Measurements from ENCODE around the gene PPARG.

PPARG gene

DNA sequence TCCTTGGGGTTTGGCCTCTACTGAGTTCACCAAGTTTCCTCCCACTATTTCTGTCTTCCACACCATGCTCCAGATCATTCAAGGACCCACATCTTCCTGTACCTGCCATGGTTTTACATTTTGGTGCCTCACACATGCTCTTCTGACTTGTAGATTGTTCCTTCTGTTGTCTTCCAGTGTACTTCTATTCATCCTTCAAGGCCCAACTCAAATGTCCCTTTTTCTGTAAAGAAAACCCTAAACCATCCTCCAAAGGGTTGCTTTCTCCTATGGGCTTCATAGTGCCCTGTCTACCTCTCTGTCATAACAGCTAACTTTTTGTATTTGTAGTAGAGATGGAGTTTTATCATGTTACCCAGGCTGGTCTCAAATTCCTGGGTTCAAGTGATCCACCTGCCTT is 175.3 kb downstream of the PPARG start:
- H3K27me3 ChIP-seq (ENCODE audit: insufficient read depth, poor library complexity, severe bottlenecking), result no peaks in the 10 kb centered on the region
- TF ChIP-seq, protein P1, sequence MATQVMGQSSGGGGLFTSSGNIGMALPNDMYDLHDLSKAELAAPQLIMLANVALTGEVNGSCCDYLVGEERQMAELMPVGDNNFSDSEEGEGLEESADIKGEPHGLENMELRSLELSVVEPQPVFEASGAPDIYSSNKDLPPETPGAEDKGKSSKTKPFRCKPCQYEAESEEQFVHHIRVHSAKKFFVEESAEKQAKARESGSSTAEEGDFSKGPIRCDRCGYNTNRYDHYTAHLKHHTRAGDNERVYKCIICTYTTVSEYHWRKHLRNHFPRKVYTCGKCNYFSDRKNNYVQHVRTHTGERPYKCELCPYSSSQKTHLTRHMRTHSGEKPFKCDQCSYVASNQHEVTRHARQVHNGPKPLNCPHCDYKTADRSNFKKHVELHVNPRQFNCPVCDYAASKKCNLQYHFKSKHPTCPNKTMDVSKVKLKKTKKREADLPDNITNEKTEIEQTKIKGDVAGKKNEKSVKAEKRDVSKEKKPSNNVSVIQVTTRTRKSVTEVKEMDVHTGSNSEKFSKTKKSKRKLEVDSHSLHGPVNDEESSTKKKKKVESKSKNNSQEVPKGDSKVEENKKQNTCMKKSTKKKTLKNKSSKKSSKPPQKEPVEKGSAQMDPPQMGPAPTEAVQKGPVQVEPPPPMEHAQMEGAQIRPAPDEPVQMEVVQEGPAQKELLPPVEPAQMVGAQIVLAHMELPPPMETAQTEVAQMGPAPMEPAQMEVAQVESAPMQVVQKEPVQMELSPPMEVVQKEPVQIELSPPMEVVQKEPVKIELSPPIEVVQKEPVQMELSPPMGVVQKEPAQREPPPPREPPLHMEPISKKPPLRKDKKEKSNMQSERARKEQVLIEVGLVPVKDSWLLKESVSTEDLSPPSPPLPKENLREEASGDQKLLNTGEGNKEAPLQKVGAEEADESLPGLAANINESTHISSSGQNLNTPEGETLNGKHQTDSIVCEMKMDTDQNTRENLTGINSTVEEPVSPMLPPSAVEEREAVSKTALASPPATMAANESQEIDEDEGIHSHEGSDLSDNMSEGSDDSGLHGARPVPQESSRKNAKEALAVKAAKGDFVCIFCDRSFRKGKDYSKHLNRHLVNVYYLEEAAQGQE (IDR thresholded peaks at IDR 0.05; ENCODE audit: insufficient replicate concordance, low read depth), result no peak
- TF ChIP-seq GABPA (IDR thresholded peaks at IDR 0.05; ENCODE audit: low read depth), result no peak
- TF ChIP-seq POLR2AphosphoS5 (IDR thresholded peaks at IDR 0.05; ENCODE audit: low read depth), result no peak
- TF ChIP-seq SPI1 (IDR thresholded peaks at IDR 0.05; ENCODE audit: borderline replicate concordance, low read depth), result no peak
- TF ChIP-seq, protein P2, sequence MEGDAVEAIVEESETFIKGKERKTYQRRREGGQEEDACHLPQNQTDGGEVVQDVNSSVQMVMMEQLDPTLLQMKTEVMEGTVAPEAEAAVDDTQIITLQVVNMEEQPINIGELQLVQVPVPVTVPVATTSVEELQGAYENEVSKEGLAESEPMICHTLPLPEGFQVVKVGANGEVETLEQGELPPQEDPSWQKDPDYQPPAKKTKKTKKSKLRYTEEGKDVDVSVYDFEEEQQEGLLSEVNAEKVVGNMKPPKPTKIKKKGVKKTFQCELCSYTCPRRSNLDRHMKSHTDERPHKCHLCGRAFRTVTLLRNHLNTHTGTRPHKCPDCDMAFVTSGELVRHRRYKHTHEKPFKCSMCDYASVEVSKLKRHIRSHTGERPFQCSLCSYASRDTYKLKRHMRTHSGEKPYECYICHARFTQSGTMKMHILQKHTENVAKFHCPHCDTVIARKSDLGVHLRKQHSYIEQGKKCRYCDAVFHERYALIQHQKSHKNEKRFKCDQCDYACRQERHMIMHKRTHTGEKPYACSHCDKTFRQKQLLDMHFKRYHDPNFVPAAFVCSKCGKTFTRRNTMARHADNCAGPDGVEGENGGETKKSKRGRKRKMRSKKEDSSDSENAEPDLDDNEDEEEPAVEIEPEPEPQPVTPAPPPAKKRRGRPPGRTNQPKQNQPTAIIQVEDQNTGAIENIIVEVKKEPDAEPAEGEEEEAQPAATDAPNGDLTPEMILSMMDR (IDR thresholded peaks at IDR 0.05; ENCODE audit: insufficient read depth, low read length), result no peak
- H3K27ac ChIP-seq (replicated peaks), result no peak overlapping the region
- DNase-seq (ENCODE audit: low read depth in 1 of 2, low spot score in 1 of 2), result no peak
- no peak overlapping the region for H3K4me3 ChIP-seq (replicated peaks; ENCODE audit: insufficient read depth, low read length)

DNA sequence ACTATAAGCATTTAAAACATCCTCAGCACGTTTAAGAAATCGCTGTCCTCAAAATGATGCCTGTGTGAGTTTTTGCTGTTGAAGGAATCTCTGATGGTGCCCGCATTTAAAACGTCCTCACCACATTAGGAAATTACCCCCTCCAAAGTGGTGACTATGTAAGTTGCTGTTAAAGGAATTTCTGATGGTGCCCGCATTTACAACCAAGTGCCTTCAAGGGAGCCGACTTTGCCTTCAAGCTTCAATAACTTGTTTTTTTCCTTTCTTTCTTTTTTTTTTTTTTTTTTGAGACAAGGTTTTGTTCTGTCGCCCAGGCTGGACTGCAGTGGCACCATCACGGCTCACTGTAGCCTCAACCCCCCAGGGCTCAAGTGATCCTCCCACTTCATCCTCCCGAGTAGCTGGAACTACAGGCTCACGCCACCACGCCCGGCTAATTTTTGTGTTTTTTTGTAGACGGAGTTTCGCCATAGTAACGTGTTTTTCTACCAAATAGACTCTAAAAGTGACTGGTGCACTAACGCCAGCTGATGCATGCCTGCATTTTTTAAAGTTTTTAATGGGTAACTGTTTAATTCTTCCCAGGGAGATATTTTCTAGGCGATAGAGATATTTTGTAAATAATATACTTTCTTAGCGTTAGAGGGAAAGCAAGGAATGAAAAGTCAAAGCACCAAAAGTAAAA is 176.4 kb downstream of the PPARG start:
- Histone ChIP-seq H3K4me3 (replicated peaks; ENCODE audit: insufficient read depth, low read length) (no peak overlapping the region), H3K27ac (replicated peaks) (no peak overlapping the region), H3K27me3 (ENCODE audit: insufficient read depth, poor library complexity, severe bottlenecking) (no peaks in the 10 kb centered on the region)
- DNase-seq (ENCODE audit: low read depth in 1 of 2, low spot score in 1 of 2), result no peak
- TF ChIP-seq, protein P1 (IDR thresholded peaks at IDR 0.05; ENCODE audit: insufficient replicate concordance, low read depth), result no peak
- TF ChIP-seq, protein P2 (IDR thresholded peaks at IDR 0.05; ENCODE audit: insufficient read depth, low read length), result no peak
- no peak for TF ChIP-seq GABPA (IDR thresholded peaks at IDR 0.05; ENCODE audit: low read depth)
- no peak for TF ChIP-seq SPI1 (IDR thresholded peaks at IDR 0.05; ENCODE audit: borderline replicate concordance, low read depth)
- TF ChIP-seq POLR2AphosphoS5 (IDR thresholded peaks at IDR 0.05; ENCODE audit: low read depth), result no peak

DNA sequence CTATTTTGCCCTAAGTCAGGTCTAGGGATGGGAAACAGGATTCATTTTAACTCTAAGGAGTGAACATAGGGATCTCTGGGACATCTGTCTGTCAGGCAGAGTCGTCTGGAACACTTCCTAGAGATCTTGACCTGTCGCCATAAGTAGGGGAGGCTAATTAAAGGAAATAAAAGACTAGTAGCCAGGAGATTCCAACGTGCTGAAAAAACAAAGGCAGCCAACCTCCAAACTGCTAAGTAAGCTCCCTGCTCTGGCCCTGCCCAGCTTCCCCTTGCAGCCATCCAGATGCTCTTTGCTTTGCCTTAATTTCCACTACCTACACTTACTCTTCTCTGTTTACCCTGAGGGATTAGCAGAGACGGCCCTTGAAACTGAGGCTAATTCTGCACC is 177.0 kb downstream of the PPARG start:
- DNase-seq (ENCODE audit: low read depth in 1 of 2, low spot score in 1 of 2), result no peak
- no peaks in the 10 kb centered on the region for H3K27me3 ChIP-seq (ENCODE audit: insufficient read depth, poor library complexity, severe bottlenecking)
- TF ChIP-seq, protein P2 (IDR thresholded peaks at IDR 0.05; ENCODE audit: insufficient read depth, low read length), result no peak
- TF ChIP-seq SPI1 (IDR thresholded peaks at IDR 0.05; ENCODE audit: borderline replicate concordance, low read depth) (no peak), GABPA (IDR thresholded peaks at IDR 0.05; ENCODE audit: low read depth) (no peak), POLR2AphosphoS5 (IDR thresholded peaks at IDR 0.05; ENCODE audit: low read depth) (no peak)
- TF ChIP-seq, protein P1 (IDR thresholded peaks at IDR 0.05; ENCODE audit: insufficient replicate concordance, low read depth), result no peak
- H3K27ac ChIP-seq (replicated peaks), result no peak overlapping the region
- no peak overlapping the region for H3K4me3 ChIP-seq (replicated peaks; ENCODE audit: insufficient read depth, low read length)
